Measurements from ENCODE around the gene GIMD1.

The GIMD1 gene

GRCh38 chr4:106312997-106313522 is 55.5 kb downstream of the GIMD1 start:
- DNase-seq, result no peak

- no peak for DNase-seq
Measured at GRCh38 chr4:106312377-106312776, 56.2 kb downstream of the GIMD1 start.
